Calu3 (cell line): Measurements from ENCODE around the gene CPLX1. TPM values are rescaled to one million over a fixed set of nuclear protein-coding genes. Genes with fewer than 3 reads are reported as not detected.

Experiments used
- BruUV-seq: library from RNA; stranded (reverse); fragments of 400-500 nt; replicated peaks from 2 replicates; lab custom pipeline; 2021; lab: Mats Ljungman, UMichigan
- CTCF ChIA-PET: fragments of 300-600 bp; sonication (Branson Sonifier 250); formaldehyde crosslinking; loops from one replicate; lab custom pipeline; 2022; ENCODE audit warnings: antibody characterized with exemption; lab: Charles Lee
- DNase-seq: peaks from one replicate; pipeline ENCODE4 v3.0.0; 2022
- H3K27ac Mint-ChIP-seq: one replicate; pipeline ENCODE4 v1.8.0; 2022; ENCODE audit warnings: mixed read lengths; ENCODE audit not compliant: unreplicated experiment
- H3K27me3 Mint-ChIP-seq: one replicate; pipeline ENCODE4 v1.8.0; 2022; ENCODE audit warnings: mixed read lengths; ENCODE audit not compliant: unreplicated experiment
- H3K36me3 Mint-ChIP-seq: one replicate; pipeline ENCODE4 v1.8.0; 2022; ENCODE audit warnings: mild to moderate bottlenecking, moderate library complexity, mixed read lengths; ENCODE audit not compliant: insufficient read depth, unreplicated experiment
- H3K4me1 Mint-ChIP-seq: one replicate; pipeline ENCODE4 v1.8.0; 2022; ENCODE audit warnings: mild to moderate bottlenecking, low read depth, mixed read lengths; ENCODE audit not compliant: unreplicated experiment
- H3K4me3 Mint-ChIP-seq: one replicate; pipeline ENCODE4 v1.8.0; 2022; ENCODE audit warnings: mild to moderate bottlenecking, low read depth, moderate library complexity, mixed read lengths; ENCODE audit not compliant: unreplicated experiment
- H3K9me3 Mint-ChIP-seq: one replicate; pipeline ENCODE4 v1.8.0; 2022; ENCODE audit warnings: low read depth, mixed read lengths; ENCODE audit not compliant: unreplicated experiment
- CTCF ChIP-seq: fragments of 200-600 bp; IDR thresholded peaks from one replicate; pipeline ENCODE4 v1.8.0; 2022; ENCODE audit warnings: antibody characterized with exemption; ENCODE audit not compliant: unreplicated experiment
- intact Hi-C: fragments of 100-400 bp; cut with micrococcal nuclease; formaldehyde crosslinking; loops from one replicate; pipeline ENCODE4 v1.10.0; 2022; ENCODE audit not compliant: unreplicated experiment
- total RNA-seq: library from RNA; stranded (reverse); gene quantifications from 2 replicates; pipeline ENCODE4 v1.2.3, GENCODE V29; 2022

Gene CPLX1
- total RNA-seq, 1 experiment from 2014 or later = 0.42 TPM

GRCh38 chr4:865121-865465, 39.2 kb upstream of the CPLX1 start:
- DNase-seq = no peak
- no TSS peak for BruUV-seq
- Mint-ChIP-seq H3K4me1 (no peaks in the 10 kb centered on the region), H3K4me3 (no peak overlapping the region), H3K36me3 (peaks cover 6% of the 10 kb centered on the region), H3K9me3 (no peaks in the 10 kb centered on the region), H3K27ac (no peak overlapping the region), H3K27me3 (no peaks in the 10 kb centered on the region)
- TF ChIP-seq CTCF = no peak
- CTCF ChIA-PET = no interaction called here
- intact Hi-C loops = no loop called here

GRCh38 chr4:864456-865120, 38.7 kb upstream of the CPLX1 start:
- no peak for TF ChIP-seq CTCF
- Mint-ChIP-seq H3K4me1 (no peaks in the 10 kb centered on the region), H3K27me3 (no peaks in the 10 kb centered on the region), H3K27ac (no peak overlapping the region), H3K36me3 (peaks cover 11% of the 10 kb centered on the region), H3K4me3 (no peak overlapping the region), H3K9me3 (no peaks in the 10 kb centered on the region)
- BruUV-seq = no TSS peak
- intact Hi-C loops = no loop called here
- no peak for DNase-seq
- CTCF ChIA-PET = no interaction called here

GRCh38 chr4:860561-860960, 34.6 kb upstream of the CPLX1 start:
- H3K36me3 Mint-ChIP-seq = peaks cover 19% of the 10 kb centered on the region

GRCh38 chr4:859496-859895, 33.6 kb upstream of the CPLX1 start:
- H3K27me3 Mint-ChIP-seq = no peaks in the 10 kb centered on the region
- CTCF ChIA-PET = no interaction called here
- no peak for DNase-seq
- peaks cover 19% of the 10 kb centered on the region for H3K36me3 Mint-ChIP-seq
- BruUV-seq = no TSS peak
- no peak overlapping the region for H3K4me3 Mint-ChIP-seq
- intact Hi-C loops = no loop called here
- H3K4me1 Mint-ChIP-seq = no peaks in the 10 kb centered on the region
- TF ChIP-seq CTCF = no peak
- no peaks in the 10 kb centered on the region for H3K9me3 Mint-ChIP-seq
- no peak overlapping the region for H3K27ac Mint-ChIP-seq

More at GRCh38 chr4:860561-860960, 34.6 kb upstream of the CPLX1 start:
- Mint-ChIP-seq H3K9me3 (no peaks in the 10 kb centered on the region), H3K4me3 (no peak overlapping the region), H3K4me1 (no peaks in the 10 kb centered on the region), H3K27me3 (no peaks in the 10 kb centered on the region), H3K27ac (no peak overlapping the region)
- intact Hi-C loops = no loop called here
- CTCF ChIA-PET = no interaction called here
- BruUV-seq = no TSS peak
- no peak for TF ChIP-seq CTCF
- no peak for DNase-seq
